ENCODE measurements around the gene PCNX1.

DNA sequence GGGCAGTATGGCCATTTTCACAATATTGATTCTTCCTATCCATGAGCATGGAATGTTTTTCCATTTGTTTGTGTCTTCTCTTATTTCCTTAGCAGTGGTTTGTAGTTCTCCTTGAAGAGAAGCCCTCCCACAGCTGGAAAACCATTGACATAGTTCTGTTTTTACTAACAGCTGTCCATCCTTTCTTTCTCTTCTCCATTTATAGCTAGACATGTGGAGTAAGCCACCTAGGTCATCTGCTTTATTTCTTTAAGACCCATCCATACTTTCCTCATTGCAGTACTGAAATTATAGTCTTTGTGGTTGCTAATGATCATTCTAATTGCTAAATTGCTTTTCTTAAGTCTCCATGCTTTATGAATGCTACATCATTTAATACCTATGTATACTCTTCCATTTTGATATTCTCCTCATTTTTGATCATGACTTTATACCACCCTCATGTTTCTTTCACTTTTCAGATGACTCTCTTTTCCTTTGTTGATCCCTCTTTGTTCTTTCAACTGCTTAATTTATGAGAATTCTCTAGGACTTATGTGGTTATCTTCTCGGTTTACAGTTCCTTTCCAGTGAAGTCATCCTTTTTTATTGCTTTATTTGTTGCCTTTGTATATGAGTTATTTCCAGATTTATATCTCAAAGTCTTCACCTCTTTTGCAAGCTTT lies 114.2 kb downstream of the PCNX1 start:
- TF ChIP-seq POLR2AphosphoS5 (IDR thresholded peaks at IDR 0.05; ENCODE audit: low read depth, low read length) (no peak), TAF1 (IDR thresholded peaks at IDR 0.05; ENCODE audit: borderline replicate concordance, insufficient read depth, low read length) (no peak), SIN3A (IDR thresholded peaks at IDR 0.05; ENCODE audit: borderline replicate concordance, insufficient read depth, low read length) (no peak)
- TF ChIP-seq, protein P1, sequence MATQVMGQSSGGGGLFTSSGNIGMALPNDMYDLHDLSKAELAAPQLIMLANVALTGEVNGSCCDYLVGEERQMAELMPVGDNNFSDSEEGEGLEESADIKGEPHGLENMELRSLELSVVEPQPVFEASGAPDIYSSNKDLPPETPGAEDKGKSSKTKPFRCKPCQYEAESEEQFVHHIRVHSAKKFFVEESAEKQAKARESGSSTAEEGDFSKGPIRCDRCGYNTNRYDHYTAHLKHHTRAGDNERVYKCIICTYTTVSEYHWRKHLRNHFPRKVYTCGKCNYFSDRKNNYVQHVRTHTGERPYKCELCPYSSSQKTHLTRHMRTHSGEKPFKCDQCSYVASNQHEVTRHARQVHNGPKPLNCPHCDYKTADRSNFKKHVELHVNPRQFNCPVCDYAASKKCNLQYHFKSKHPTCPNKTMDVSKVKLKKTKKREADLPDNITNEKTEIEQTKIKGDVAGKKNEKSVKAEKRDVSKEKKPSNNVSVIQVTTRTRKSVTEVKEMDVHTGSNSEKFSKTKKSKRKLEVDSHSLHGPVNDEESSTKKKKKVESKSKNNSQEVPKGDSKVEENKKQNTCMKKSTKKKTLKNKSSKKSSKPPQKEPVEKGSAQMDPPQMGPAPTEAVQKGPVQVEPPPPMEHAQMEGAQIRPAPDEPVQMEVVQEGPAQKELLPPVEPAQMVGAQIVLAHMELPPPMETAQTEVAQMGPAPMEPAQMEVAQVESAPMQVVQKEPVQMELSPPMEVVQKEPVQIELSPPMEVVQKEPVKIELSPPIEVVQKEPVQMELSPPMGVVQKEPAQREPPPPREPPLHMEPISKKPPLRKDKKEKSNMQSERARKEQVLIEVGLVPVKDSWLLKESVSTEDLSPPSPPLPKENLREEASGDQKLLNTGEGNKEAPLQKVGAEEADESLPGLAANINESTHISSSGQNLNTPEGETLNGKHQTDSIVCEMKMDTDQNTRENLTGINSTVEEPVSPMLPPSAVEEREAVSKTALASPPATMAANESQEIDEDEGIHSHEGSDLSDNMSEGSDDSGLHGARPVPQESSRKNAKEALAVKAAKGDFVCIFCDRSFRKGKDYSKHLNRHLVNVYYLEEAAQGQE (IDR thresholded peaks at IDR 0.05; ENCODE audit: insufficient read depth in 1 of 2, low read depth in 2 of 2, low read length in 2 of 2) = no peak

All from PFSK-1 (cell line).